IPS DF 6.9 (cell line): ENCODE data around the gene GFOD1.

ENCODE experiments used
- DNase-seq: peaks from one replicate; pipeline ENCODE4 v3.0.0-alpha.2; 2013; ENCODE audit warnings: low read depth, low spot score
- H3K27ac ChIP-seq: one replicate; pipeline ENCODE4 v1.5.1; 2013; ENCODE audit warnings: low read length, control low read depth
- H3K27me3 ChIP-seq: 2 replicates; pipeline ENCODE4 v1.6.1; 2013; ENCODE audit warnings: mild to moderate bottlenecking, low read length; ENCODE audit not compliant: control insufficient read depth, insufficient read depth
- H3K36me3 ChIP-seq: 2 replicates; pipeline ENCODE4 v1.6.1; 2013; ENCODE audit warnings: low read length; ENCODE audit not compliant: control insufficient read depth, insufficient read depth
- H3K4me1 ChIP-seq: 2 replicates; pipeline ENCODE4 v1.6.1; 2013; ENCODE audit warnings: low read length; ENCODE audit not compliant: control insufficient read depth, insufficient read depth
- H3K4me3 ChIP-seq: 2 replicates; pipeline ENCODE4 v1.5.1; 2013; ENCODE audit warnings: mild to moderate bottlenecking, low read length
- H3K9me3 ChIP-seq: 2 replicates; pipeline ENCODE4 v1.6.1; 2013; ENCODE audit warnings: low read length, inconsistent platforms; ENCODE audit not compliant: control insufficient read depth, insufficient read depth
- WGBS: extraction: QIAGEN DNeasy Blood & Tissue Kit; methylation state at CpG from one replicate; pipeline ENCODE4 v1.1.7; 2013; ENCODE audit warnings: mixed read lengths, missing lambda C conversion rate; ENCODE audit not compliant: insufficient read length, insufficient coverage; 5-methylcytosine and 5-hydroxymethylcytosine counted together

The GFOD1 gene

DNA sequence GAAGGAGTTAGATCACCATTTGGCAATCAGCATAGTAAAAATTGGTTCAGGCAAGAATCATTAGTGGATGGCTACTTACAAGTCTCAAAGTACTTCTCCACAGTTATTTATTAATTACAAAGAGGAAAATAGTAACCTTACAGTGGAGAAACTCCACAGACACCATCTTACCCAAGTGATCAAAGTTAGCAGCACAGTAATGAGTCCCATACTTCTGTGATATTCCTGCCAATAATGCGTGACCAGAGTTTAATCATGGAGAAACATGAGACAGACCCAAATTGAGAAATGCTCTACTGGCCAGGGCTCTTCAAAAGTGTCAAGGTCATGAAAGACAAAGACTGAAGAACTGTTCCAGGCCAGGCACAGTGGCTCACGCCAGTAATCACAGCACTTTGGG lies 168.6 kb downstream of the GFOD1 start:
- no peak for DNase-seq
- H3K9me3 ChIP-seq: no peaks in the 10 kb centered on the region
- H3K4me1 ChIP-seq: no peaks in the 10 kb centered on the region
- peaks cover 24% of the 10 kb centered on the region; the same call in 1 of the 2 replicates for H3K36me3 ChIP-seq
- H3K27me3 ChIP-seq: no peaks in the 10 kb centered on the region
- H3K4me3 ChIP-seq: no peak overlapping the region
- WGBS: no CpG with 5 or more reads among the region's 2 CpGs
- H3K27ac ChIP-seq: no peak overlapping the region

DNA sequence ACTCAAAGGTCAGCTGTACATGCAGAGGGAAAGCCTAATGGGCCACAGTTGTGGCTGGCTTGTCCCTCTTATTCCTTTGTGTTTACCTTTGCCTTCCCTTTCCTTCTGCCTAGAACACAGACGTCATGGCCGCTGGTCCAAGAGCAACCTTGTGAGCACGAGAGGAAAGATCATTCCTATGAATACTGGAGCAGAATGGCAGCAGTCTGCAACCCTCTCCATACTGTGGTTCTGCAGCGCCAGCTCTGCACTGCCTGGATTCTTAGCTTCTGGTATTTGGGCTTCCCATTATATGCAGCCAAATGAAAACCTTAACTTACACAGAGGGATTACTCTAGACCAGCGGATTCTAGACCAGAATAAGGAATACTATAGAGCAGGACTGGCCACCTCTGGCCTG lies 171.5 kb downstream of the GFOD1 start:
- no peaks in the 10 kb centered on the region for H3K9me3 ChIP-seq
- H3K36me3 ChIP-seq: peaks cover 23% of the 10 kb centered on the region; the same call in 1 of the 2 replicates
- no peaks in the 10 kb centered on the region for H3K27me3 ChIP-seq
- H3K4me3 ChIP-seq: no peak overlapping the region
- no peaks in the 10 kb centered on the region for H3K4me1 ChIP-seq
- DNase-seq: no peak
- WGBS: no CpG with 5 or more reads among the region's 5 CpGs
- H3K27ac ChIP-seq: no peak overlapping the region

DNA sequence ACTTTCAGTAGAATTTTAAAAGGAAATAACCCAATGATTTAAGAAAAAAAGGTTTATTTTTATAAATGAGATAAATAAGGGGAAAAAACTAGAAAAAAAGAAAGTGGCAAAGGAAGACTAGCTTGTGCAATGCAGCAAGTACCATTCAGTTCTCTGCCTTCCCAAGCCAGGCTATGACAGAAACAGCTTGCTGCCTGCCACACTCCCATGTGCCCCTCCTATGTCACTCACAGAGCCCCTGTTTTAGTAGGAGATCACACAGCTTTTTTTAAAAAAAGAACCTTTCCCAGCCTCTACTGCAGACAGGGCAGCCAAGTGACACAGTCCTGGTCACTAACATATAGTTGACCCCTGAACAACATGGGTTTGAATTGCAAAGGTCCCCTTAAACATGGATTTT lies 172.6 kb downstream of the GFOD1 start:
- no peak for DNase-seq
- no peaks in the 10 kb centered on the region for H3K27me3 ChIP-seq
- H3K27ac ChIP-seq: no peak overlapping the region
- no peak overlapping the region for H3K4me3 ChIP-seq
- peaks cover 16% of the 10 kb centered on the region; the same call in 1 of the 2 replicates for H3K36me3 ChIP-seq
- H3K4me1 ChIP-seq: no peaks in the 10 kb centered on the region
- no peaks in the 10 kb centered on the region for H3K9me3 ChIP-seq

DNA sequence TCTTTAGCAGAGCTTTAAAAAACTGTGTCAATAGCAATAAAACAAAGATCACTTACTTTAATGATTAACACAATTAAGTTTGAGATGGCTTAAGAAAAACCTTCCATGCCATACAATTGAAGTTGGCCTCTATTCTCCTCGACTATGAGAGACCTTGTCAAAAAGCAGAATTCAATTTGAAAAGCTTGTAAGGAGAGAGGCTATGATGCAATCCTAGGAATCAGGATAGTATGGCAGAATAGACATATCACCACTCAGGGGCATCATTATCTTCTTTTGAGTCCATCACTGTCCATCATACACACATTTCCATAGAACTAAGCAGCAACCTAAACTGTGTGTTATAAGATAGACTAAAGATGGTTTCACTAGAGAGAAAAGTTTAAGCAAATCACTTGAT lies 176.2 kb downstream of the GFOD1 start:
- no peaks in the 10 kb centered on the region for H3K4me1 ChIP-seq
- H3K4me3 ChIP-seq: no peak overlapping the region
- no peaks in the 10 kb centered on the region for H3K27me3 ChIP-seq
- WGBS: no CpG with 5 or more reads among the region's 1 CpG
- peaks cover 5% of the 10 kb centered on the region; the same call in 1 of the 2 replicates for H3K36me3 ChIP-seq
- no peak overlapping the region for H3K27ac ChIP-seq
- DNase-seq: no peak
- H3K9me3 ChIP-seq: no peaks in the 10 kb centered on the region

DNA sequence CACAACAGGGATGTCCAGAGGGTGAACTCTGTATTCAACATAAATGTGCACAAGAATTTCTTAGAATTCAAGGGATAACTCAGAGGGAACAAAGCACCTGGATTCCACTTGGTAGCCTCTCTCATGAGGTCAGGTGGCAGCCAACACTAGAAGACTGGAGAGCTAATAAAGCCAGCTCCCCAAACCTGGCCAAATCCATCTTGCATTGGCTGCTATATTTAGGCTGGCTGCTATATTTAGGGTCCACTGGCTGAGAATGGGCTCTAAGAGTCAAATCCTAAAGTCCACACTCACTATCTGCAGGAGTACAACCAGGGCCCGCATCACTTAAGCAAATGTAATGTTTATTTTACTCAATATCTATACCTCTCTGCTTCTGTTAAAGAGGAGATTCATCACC lies 179.1 kb downstream of the GFOD1 start:
- DNase-seq: no peak
- WGBS: no CpG with 5 or more reads among the region's 1 CpG
- Histone ChIP-seq H3K36me3 (peaks cover 5% of the 10 kb centered on the region; the same call in 1 of the 2 replicates), H3K9me3 (no peaks in the 10 kb centered on the region), H3K27ac (no peak overlapping the region), H3K4me1 (0 out of 2 replicates have a peak, but pooled peaks cover 2% of the 10 kb centered on the region), H3K4me3 (no peak overlapping the region), H3K27me3 (no peaks in the 10 kb centered on the region)
